CD14-positive monocyte (primary cell): ENCODE results near the gene KCNMA1. TPM values are rescaled to one million over a fixed set of nuclear protein-coding genes. Genes with fewer than 3 reads are reported as not detected.

Experiments used
- DNase-seq, 3 donors: peaks; one replicate each; pipeline ENCODE4 v3.0.0-alpha.2; 2011 to 2022
- H2AFZ ChIP-seq: 2 replicates; pipeline ENCODE4 v1.6.0; 2012; ENCODE audit warnings: mild to moderate bottlenecking, low read depth, low read length, inconsistent platforms; ENCODE audit not compliant: insufficient read depth, poor library complexity, severe bottlenecking
- H3K27ac ChIP-seq, 2 donors: 1 replicate in 1 of 2; 2 replicates in 1 of 2; pipeline ENCODE4 v1.5.1; 2012 to 2013; ENCODE audit warnings: low read length in 2 of 2, control low read depth in 1 of 2, inconsistent platforms in 1 of 2, low read depth in 1 of 2, mild to moderate bottlenecking in 1 of 2
- H3K27me3 ChIP-seq, 2 donors: one replicate each; pipeline versions ENCODE4 v1.6.0 to v1.6.1; 2011 to 2013; ENCODE audit warnings: low read length in 2 of 2; ENCODE audit not compliant: control insufficient read depth in 2 of 2, insufficient read depth in 2 of 2
- H3K36me3 ChIP-seq, 2 donors: replicated peaks in 1 of 2; 1 replicate in 1 of 2; 2 replicates in 1 of 2; pipeline versions ENCODE4 v1.5.1 to v1.6.1; 2012 to 2013; ENCODE audit warnings: low read length in 2 of 2, control low read depth in 1 of 2, inconsistent platforms in 1 of 2, mild to moderate bottlenecking in 1 of 2; ENCODE audit not compliant: insufficient read depth in 2 of 2, control insufficient read depth in 1 of 2
- H3K4me1 ChIP-seq, 2 donors: 1 replicate in 1 of 2; 2 replicates in 1 of 2; pipeline versions ENCODE4 v1.5.1 to v1.6.1; 2012 to 2013; ENCODE audit warnings: low read length in 2 of 2, control low read depth in 1 of 2, inconsistent platforms in 1 of 2, mild to moderate bottlenecking in 1 of 2, moderate library complexity in 1 of 2; ENCODE audit not compliant: insufficient read depth in 2 of 2, control insufficient read depth in 1 of 2
- H3K4me2 ChIP-seq: replicated peaks from 2 replicates; pipeline ENCODE3; 2012; ENCODE audit warnings: low read length, moderate library complexity, mild to moderate bottlenecking; ENCODE audit not compliant: poor library complexity, severe bottlenecking; ENCODE audit errors: extremely low read depth
- H3K4me3 ChIP-seq, 3 experiments: fragments of 200-600 bp in 1 of 3; sonication (generic) in 1 of 3; replicated peaks in 1 of 3; 1 replicate in 2 of 3; 2 replicates in 1 of 3; pipeline ENCODE4 v1.5.1; 2011 to 2013; ENCODE audit warnings: low read length in 3 of 3, mild to moderate bottlenecking in 3 of 3, control low read depth in 2 of 3, low read depth in 2 of 3, inconsistent platforms in 1 of 3, moderate library complexity in 1 of 3
- H3K79me2 ChIP-seq: 2 replicates; pipeline ENCODE4 v1.6.0; 2012; ENCODE audit warnings: mild to moderate bottlenecking, control low read depth, inconsistent platforms, low read length, moderate library complexity; ENCODE audit not compliant: insufficient read depth
- H3K9ac ChIP-seq: 2 replicates; pipeline ENCODE4 v1.6.0; 2017; ENCODE audit warnings: low read length, mild to moderate bottlenecking; ENCODE audit not compliant: insufficient read depth, poor library complexity, severe bottlenecking
- H3K9me3 ChIP-seq, 2 donors: replicated peaks in 1 of 2; 1 replicate in 1 of 2; 2 replicates in 1 of 2; pipeline versions ENCODE4 v1.5.1 to v1.6.1; 2012 to 2013; ENCODE audit warnings: low read length in 2 of 2, control low read depth in 1 of 2; ENCODE audit not compliant: control insufficient read depth in 1 of 2, insufficient read depth in 1 of 2
- H4K20me1 ChIP-seq: 2 replicates; pipeline ENCODE4 v1.6.0; 2012; ENCODE audit warnings: mild to moderate bottlenecking, low read length, control low read depth, moderate library complexity; ENCODE audit not compliant: insufficient read depth
- H3K27ac Mint-ChIP-seq, 7 donors: one replicate each; pipeline ENCODE4 v1.8.0; 2020; ENCODE audit warnings: mild to moderate bottlenecking in 7 of 7, mixed read lengths in 7 of 7, moderate library complexity in 6 of 7, inconsistent platforms in 2 of 7
- H3K27me3 Mint-ChIP-seq, 3 donors: one replicate each; pipeline ENCODE4 v1.8.0; 2021 to 2022; ENCODE audit warnings: low read depth in 3 of 3, mild to moderate bottlenecking in 3 of 3, mixed read lengths in 3 of 3, moderate library complexity in 3 of 3, inconsistent platforms in 1 of 3
- H3K36me3 Mint-ChIP-seq, 2 donors: one replicate each; pipeline ENCODE4 v1.8.0; 2020; ENCODE audit warnings: mixed read lengths in 2 of 2, inconsistent platforms in 1 of 2, mild to moderate bottlenecking in 1 of 2
- H3K4me1 Mint-ChIP-seq: one replicate; pipeline ENCODE4 v1.8.0; 2020; ENCODE audit warnings: mild to moderate bottlenecking, mixed read lengths
- H3K4me3 Mint-ChIP-seq, 2 donors: one replicate each; pipeline ENCODE4 v1.8.0; 2020; ENCODE audit warnings: mild to moderate bottlenecking in 2 of 2, mixed read lengths in 2 of 2, moderate library complexity in 1 of 2
- H3K9me3 Mint-ChIP-seq, 7 donors: one replicate each; pipeline ENCODE4 v1.8.0; 2020 to 2022; ENCODE audit warnings: mixed read lengths in 7 of 7, mild to moderate bottlenecking in 6 of 7, moderate library complexity in 6 of 7, inconsistent platforms in 2 of 7
- WGBS: methylation state at CpG from one replicate; pipeline ENCODE4 v1.1.5; 2013; ENCODE audit warnings: missing lambda C conversion rate; ENCODE audit not compliant: insufficient coverage; 5-methylcytosine and 5-hydroxymethylcytosine counted together
- intact Hi-C, 2 donors: fragments of 100-400 bp; cut with micrococcal nuclease; formaldehyde crosslinking; loops; one replicate each; pipeline versions ENCODE4 v1.15.0 to v1.15.1; 2023
- polyA plus RNA-seq, 3 donors: library from polyadenylated mRNA; depleted of rRNA in 1 of 3; unstranded in 2 of 3; stranded (reverse) in 1 of 3; fragments of 300-500 nt in 2 of 3; fragments of >200 nt in 1 of 3; fragmentation: Illumina TruSeq in 2 of 3; gene quantifications; 1 replicate in 2 of 3; 2 replicates in 1 of 3; pipeline ENCODE4 v1.2.3, GENCODE V29; 2012 to 2021
- TF ChIP-seq, protein P1 (sequence below): fragments of 200-600 bp; IDR thresholded peaks from one replicate; pipeline ENCODE4 v1.8.0; 2022; ENCODE audit warnings: antibody characterized with exemption, mild to moderate bottlenecking

Gene KCNMA1
- polyA plus RNA-seq, 3 donors, result 0.11 to 1.0 TPM; not detected in 1

DNA sequence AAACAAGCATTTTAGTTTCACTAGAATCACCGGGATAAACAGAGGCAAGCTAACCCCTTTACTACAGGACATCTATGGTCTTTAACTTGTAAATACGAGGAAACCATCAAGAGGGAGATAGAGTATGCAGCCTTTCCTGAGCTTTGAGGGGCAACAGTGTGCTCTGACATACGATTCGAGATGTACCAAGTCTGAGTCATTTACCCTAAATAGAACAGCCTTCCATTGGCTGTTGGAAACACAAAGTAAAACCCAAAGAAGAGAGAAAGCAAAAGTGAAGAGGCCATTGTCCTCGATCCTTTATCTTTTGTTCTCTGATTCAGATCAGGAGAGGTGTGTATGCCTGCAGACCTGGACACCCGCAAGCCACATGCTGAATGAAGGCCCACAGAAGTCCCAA, 289.5 kb downstream of the KCNMA1 start:
- Histone ChIP-seq H3K4me1 (no peaks in the 10 kb centered on the region), H3K4me2 (no peak overlapping the region), H3K9ac (no peak overlapping the region), H3K27ac (no peak overlapping the region), H2AFZ (no peak overlapping the region), H3K36me3 (no peaks in the 10 kb centered on the region), H3K27me3 (no peaks in the 10 kb centered on the region), H3K79me2 (no peaks in the 10 kb centered on the region), H3K4me3 (no peak overlapping the region), H4K20me1 (no peaks in the 10 kb centered on the region), H3K9me3 (no peaks in the 10 kb centered on the region)
- Mint-ChIP-seq H3K27me3 (peaks cover 2 to 7% (median 2%) of the 10 kb centered on the region in 3 donors), H3K4me1 (no peaks in the 10 kb centered on the region), H3K4me3 (no peak overlapping the region), H3K9me3 (no peaks in the 10 kb centered on the region), H3K36me3 (no peaks in the 10 kb centered on the region), H3K27ac (no peak overlapping the region)
- TF ChIP-seq, protein P1, sequence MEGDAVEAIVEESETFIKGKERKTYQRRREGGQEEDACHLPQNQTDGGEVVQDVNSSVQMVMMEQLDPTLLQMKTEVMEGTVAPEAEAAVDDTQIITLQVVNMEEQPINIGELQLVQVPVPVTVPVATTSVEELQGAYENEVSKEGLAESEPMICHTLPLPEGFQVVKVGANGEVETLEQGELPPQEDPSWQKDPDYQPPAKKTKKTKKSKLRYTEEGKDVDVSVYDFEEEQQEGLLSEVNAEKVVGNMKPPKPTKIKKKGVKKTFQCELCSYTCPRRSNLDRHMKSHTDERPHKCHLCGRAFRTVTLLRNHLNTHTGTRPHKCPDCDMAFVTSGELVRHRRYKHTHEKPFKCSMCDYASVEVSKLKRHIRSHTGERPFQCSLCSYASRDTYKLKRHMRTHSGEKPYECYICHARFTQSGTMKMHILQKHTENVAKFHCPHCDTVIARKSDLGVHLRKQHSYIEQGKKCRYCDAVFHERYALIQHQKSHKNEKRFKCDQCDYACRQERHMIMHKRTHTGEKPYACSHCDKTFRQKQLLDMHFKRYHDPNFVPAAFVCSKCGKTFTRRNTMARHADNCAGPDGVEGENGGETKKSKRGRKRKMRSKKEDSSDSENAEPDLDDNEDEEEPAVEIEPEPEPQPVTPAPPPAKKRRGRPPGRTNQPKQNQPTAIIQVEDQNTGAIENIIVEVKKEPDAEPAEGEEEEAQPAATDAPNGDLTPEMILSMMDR, result no peak
- 89% methylated on average over 4 of the region's 6 CpGs for WGBS
- DNase-seq, result no peak
- intact Hi-C loops, result no loop called here

DNA sequence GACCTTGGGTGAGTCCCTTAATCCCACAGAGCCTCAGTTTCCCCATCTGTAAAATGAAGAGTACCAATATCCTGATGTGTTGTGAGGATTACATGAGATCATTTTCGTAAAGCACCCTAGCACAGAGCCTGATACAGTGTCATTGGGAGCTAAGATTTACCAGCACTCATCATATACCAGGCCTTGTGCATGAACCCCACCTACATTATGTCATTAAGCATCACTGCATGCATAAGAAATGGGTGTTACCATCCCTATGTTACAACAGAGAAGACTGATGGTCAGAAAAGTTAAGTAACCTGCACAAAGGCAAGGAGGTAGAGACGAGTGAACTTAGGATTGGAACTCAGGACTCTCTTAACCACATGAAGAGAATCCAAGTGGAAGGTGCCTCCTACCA, 290.6 kb downstream of the KCNMA1 start:
- no peak overlapping the region for H3K4me3 ChIP-seq
- H3K36me3 ChIP-seq, result no peaks in the 10 kb centered on the region
- Mint-ChIP-seq H3K4me3 (no peak overlapping the region), H3K27me3 (peaks cover 2 to 5% (median 3%) of the 10 kb centered on the region in 3 donors), H3K27ac (no peak overlapping the region), H3K4me1 (no peaks in the 10 kb centered on the region), H3K36me3 (no peaks in the 10 kb centered on the region), H3K9me3 (no peaks in the 10 kb centered on the region)
- H3K27ac ChIP-seq, result no peak overlapping the region
- no CpG with 5 or more reads among the region's 2 CpGs for WGBS
- no peak overlapping the region for H3K9ac ChIP-seq
- H3K9me3 ChIP-seq, result no peaks in the 10 kb centered on the region
- no peaks in the 10 kb centered on the region for H4K20me1 ChIP-seq
- no peaks in the 10 kb centered on the region for H3K79me2 ChIP-seq
- no peak overlapping the region for H2AFZ ChIP-seq
- no peaks in the 10 kb centered on the region for H3K27me3 ChIP-seq
- DNase-seq, result no peak
- TF ChIP-seq, protein P1, result no peak
- intact Hi-C loops, result no loop called here
- no peak overlapping the region for H3K4me2 ChIP-seq
- H3K4me1 ChIP-seq, result no peaks in the 10 kb centered on the region
